ENCODE data around the gene OGN. TPM values are rescaled to one million over a fixed set of nuclear protein-coding genes. Genes with fewer than 3 reads are reported as not detected.

OGN gene
- total RNA-seq, 1 experiment from 2014 or later: not detected

DNA sequence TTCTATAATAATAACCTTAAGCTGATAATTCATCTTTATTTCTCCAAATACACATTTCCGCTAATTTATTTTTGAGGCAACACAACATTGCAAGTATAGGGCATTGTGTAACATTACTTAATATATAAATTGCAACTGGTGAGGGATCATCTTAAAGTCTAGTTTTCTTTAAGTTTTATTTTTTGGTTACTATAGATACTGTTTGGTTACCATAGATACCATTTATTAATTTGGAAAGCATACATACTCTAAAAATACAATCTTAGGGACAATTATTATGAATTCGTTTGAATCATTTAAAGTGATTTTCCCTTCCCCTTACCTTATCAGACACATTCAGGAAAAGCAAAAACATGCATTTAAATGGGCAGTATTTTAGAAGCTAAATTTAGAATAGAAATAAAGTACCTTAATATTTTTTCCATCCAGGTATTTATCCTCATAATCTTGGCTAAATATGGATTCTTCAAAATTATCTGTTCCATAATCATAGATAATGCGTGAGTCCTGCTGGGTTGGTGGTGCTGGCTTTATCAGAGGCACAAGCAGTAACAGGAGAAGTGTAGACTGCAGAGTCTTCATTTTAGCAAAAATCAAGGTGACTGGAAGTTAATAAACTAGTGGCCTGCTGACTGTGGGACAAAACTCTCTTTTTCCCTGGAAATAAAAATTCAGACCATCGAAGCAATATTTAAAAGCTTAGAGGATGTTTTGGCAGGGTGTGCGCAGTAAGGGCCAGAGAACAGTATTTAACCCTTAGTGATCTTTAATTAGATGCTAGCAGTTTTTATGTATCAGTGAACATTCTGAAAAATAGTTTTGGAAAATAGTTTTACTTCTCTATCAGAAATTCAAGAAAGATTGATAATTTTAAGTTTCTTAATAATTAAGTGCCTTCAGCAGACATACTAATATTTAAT lies 1.3 kb downstream of the OGN start:
- ChIA-PET CTCF (no interaction called here), POLR2A (no interaction called here)
- H3K4me1 Mint-ChIP-seq (ENCODE audit: low read depth, unreplicated experiment): peaks cover 6% of the 10 kb centered on the region
- no peaks in the 10 kb centered on the region for H3K9me3 Mint-ChIP-seq (ENCODE audit: unreplicated experiment)
- Histone ChIP-seq H3K4me1 (no peaks in the 10 kb centered on the region), H3K4me3 (ENCODE audit: low read depth, low read length) (no peak overlapping the region), H3K27me3 (replicated peaks; ENCODE audit: control insufficient read depth, insufficient read depth, low read length) (no peaks in the 10 kb centered on the region), H3K9me3 (no peaks in the 10 kb centered on the region), H3K36me3 (ENCODE audit: control insufficient read depth, insufficient read depth, low read length) (no peaks in the 10 kb centered on the region)
- peaks cover 5% of the 10 kb centered on the region for H3K36me3 Mint-ChIP-seq (ENCODE audit: insufficient read depth, unreplicated experiment)
- BruUV-seq (replicated peaks): no TSS peak
- TF ChIP-seq, protein P1, sequence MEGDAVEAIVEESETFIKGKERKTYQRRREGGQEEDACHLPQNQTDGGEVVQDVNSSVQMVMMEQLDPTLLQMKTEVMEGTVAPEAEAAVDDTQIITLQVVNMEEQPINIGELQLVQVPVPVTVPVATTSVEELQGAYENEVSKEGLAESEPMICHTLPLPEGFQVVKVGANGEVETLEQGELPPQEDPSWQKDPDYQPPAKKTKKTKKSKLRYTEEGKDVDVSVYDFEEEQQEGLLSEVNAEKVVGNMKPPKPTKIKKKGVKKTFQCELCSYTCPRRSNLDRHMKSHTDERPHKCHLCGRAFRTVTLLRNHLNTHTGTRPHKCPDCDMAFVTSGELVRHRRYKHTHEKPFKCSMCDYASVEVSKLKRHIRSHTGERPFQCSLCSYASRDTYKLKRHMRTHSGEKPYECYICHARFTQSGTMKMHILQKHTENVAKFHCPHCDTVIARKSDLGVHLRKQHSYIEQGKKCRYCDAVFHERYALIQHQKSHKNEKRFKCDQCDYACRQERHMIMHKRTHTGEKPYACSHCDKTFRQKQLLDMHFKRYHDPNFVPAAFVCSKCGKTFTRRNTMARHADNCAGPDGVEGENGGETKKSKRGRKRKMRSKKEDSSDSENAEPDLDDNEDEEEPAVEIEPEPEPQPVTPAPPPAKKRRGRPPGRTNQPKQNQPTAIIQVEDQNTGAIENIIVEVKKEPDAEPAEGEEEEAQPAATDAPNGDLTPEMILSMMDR (IDR thresholded peaks at IDR 0.05; ENCODE audit: insufficient read depth in 1 of 2, low read depth in 1 of 2, low read length in 1 of 2, severe bottlenecking in 1 of 2, unreplicated experiment in 1 of 2): no peak
- no peak overlapping the region for H3K4me3 Mint-ChIP-seq (ENCODE audit: unreplicated experiment)
- DNase-seq: no peak
- H3K27ac Mint-ChIP-seq (ENCODE audit: unreplicated experiment): no peak overlapping the region
- intact Hi-C loops (cut with micrococcal nuclease; ENCODE audit: unreplicated experiment): no loop called here
- H3K27me3 Mint-ChIP-seq (ENCODE audit: insufficient read depth, unreplicated experiment): no peaks in the 10 kb centered on the region

DNA sequence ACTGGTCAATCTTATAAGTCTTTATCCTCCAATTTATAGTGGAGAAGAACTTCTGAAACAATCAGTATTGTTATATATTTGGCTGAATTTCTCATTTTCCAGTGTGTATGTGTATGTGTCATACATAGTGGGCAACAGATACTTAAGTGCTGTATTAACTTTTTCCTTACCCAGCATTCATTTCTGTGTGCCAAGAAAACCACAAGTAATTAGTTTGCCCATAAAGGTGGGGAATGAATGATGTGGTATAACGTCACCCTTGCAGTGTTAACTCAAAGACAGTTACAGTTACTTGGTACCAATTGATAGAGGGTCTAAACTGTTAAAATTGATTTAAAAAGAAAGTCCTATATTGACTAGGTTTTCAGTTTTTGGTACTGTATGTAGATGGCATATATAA lies 2.0 kb downstream of the OGN start:
- Mint-ChIP-seq H3K27me3 (ENCODE audit: insufficient read depth, unreplicated experiment) (no peaks in the 10 kb centered on the region), H3K9me3 (ENCODE audit: unreplicated experiment) (no peaks in the 10 kb centered on the region), H3K4me3 (ENCODE audit: unreplicated experiment) (no peak overlapping the region), H3K27ac (ENCODE audit: unreplicated experiment) (no peak overlapping the region), H3K4me1 (ENCODE audit: low read depth, unreplicated experiment) (peaks cover 6% of the 10 kb centered on the region), H3K36me3 (ENCODE audit: insufficient read depth, unreplicated experiment) (peaks cover 5% of the 10 kb centered on the region)
- TF ChIP-seq, protein P1 (IDR thresholded peaks at IDR 0.05; ENCODE audit: insufficient read depth in 1 of 2, low read depth in 1 of 2, low read length in 1 of 2, severe bottlenecking in 1 of 2, unreplicated experiment in 1 of 2): no peak
- Histone ChIP-seq H3K4me1 (no peaks in the 10 kb centered on the region), H3K4me3 (ENCODE audit: low read depth, low read length) (no peak overlapping the region), H3K9me3 (no peaks in the 10 kb centered on the region), H3K36me3 (ENCODE audit: control insufficient read depth, insufficient read depth, low read length) (no peaks in the 10 kb centered on the region), H3K27me3 (replicated peaks; ENCODE audit: control insufficient read depth, insufficient read depth, low read length) (no peaks in the 10 kb centered on the region)
- no peak for DNase-seq
- ChIA-PET POLR2A (no interaction called here), CTCF (no interaction called here)
- intact Hi-C loops (cut with micrococcal nuclease; ENCODE audit: unreplicated experiment): no loop called here
- BruUV-seq (replicated peaks): no TSS peak

DNA sequence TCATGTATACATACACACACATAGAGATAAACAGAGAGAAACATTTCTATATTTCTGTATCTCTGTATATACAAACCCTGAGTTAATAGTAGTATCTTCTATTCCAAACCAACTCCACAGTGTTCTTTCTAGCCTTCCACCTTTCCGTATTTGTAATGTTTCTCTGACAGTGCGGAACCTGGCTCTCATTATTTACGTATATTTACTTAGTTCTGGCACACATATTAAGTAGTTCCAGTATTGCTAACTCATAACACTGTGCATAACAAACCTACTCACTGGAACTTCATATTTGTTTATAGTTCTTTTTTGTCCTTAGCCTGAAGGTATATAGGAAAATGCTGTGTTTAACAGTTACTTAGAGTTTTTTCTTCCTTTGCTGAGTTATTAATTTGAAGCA lies 6.5 kb downstream of the OGN start:
- H3K27me3 ChIP-seq (replicated peaks; ENCODE audit: control insufficient read depth, insufficient read depth, low read length): no peaks in the 10 kb centered on the region
- Mint-ChIP-seq H3K27ac (ENCODE audit: unreplicated experiment) (no peak overlapping the region), H3K36me3 (ENCODE audit: insufficient read depth, unreplicated experiment) (no peaks in the 10 kb centered on the region), H3K9me3 (ENCODE audit: unreplicated experiment) (no peaks in the 10 kb centered on the region), H3K4me3 (ENCODE audit: unreplicated experiment) (no peak overlapping the region), H3K4me1 (ENCODE audit: low read depth, unreplicated experiment) (no peaks in the 10 kb centered on the region), H3K27me3 (ENCODE audit: insufficient read depth, unreplicated experiment) (no peaks in the 10 kb centered on the region)
- no peaks in the 10 kb centered on the region for H3K36me3 ChIP-seq (ENCODE audit: control insufficient read depth, insufficient read depth, low read length)
- H3K9me3 ChIP-seq: no peaks in the 10 kb centered on the region
- DNase-seq: no peak
- no peaks in the 10 kb centered on the region for H3K4me1 ChIP-seq
- no TSS peak for BruUV-seq (replicated peaks)
- TF ChIP-seq, protein P1 (IDR thresholded peaks at IDR 0.05; ENCODE audit: insufficient read depth in 1 of 2, low read depth in 1 of 2, low read length in 1 of 2, severe bottlenecking in 1 of 2, unreplicated experiment in 1 of 2): no peak
- H3K4me3 ChIP-seq (ENCODE audit: low read depth, low read length): no peak overlapping the region
- POLR2A ChIA-PET: no interaction called here
- intact Hi-C loops (cut with micrococcal nuclease; ENCODE audit: unreplicated experiment): no loop called here
- CTCF ChIA-PET: no interaction called here

Measured in Caco-2 (cell line).